DOHH2 (cell line): Measurements from ENCODE around the gene KRT15.
A peak's percentile ranks its signal among the peaks of the same experiment; 100 is the strongest.

Source experiments
- H3F3A ChIP-seq: fragments of 200-600 bp; sonication (generic), shearing (Covaris generic); 2 replicates; pipeline ENCODE4 v1.6.0; 2016; ENCODE audit warnings: antibody characterized with exemption, mild to moderate bottlenecking; ENCODE audit not compliant: control insufficient read depth, insufficient read depth
- H3K27ac ChIP-seq: fragments of 200-600 bp; sonication (generic); 2 replicates; pipeline ENCODE4 v1.5.1; 2014; ENCODE audit warnings: low read depth, mild to moderate bottlenecking, low read length, moderate library complexity
- H3K27me3 ChIP-seq: fragments of 200-600 bp; sonication (generic); 2 replicates; pipeline ENCODE4 v1.6.1; 2014; ENCODE audit warnings: mild to moderate bottlenecking, low read length, mixed read lengths; ENCODE audit not compliant: control insufficient read depth
- H3K36me3 ChIP-seq: fragments of 200-600 bp; sonication (generic); 2 replicates; pipeline ENCODE4 v1.6.1; 2014; ENCODE audit warnings: mild to moderate bottlenecking, low read length, moderate library complexity, mixed read lengths; ENCODE audit not compliant: control insufficient read depth
- H3K4me1 ChIP-seq: fragments of 200-600 bp; sonication (generic); 2 replicates; pipeline ENCODE4 v1.6.1; 2014; ENCODE audit warnings: mild to moderate bottlenecking, low read length, mixed read lengths; ENCODE audit not compliant: control insufficient read depth
- H3K4me2 ChIP-seq: fragments of 200-600 bp; sonication (generic); 2 replicates; pipeline ENCODE4 v1.6.0; 2014; ENCODE audit warnings: mild to moderate bottlenecking, low read length, moderate library complexity
- H3K4me3 ChIP-seq: fragments of 200-600 bp; sonication (generic); 2 replicates; pipeline ENCODE4 v1.5.1; 2014; ENCODE audit warnings: mild to moderate bottlenecking, low read length, mixed read lengths
- H3K79me2 ChIP-seq: fragments of 200-600 bp; sonication (generic); 2 replicates; pipeline ENCODE4 v1.6.1; 2014; ENCODE audit warnings: mild to moderate bottlenecking, low read length, mixed read lengths; ENCODE audit not compliant: control insufficient read depth
- H3K9me2 ChIP-seq: fragments of 200-600 bp; sonication (generic); replicated peaks from 2 replicates; pipeline ENCODE4 v1.6.1; 2014; ENCODE audit warnings: mild to moderate bottlenecking, low read length, mixed read lengths; ENCODE audit not compliant: control insufficient read depth
- H3K9me3 ChIP-seq: fragments of 200-600 bp; sonication (generic); 2 replicates; pipeline ENCODE4 v1.6.1; 2014; ENCODE audit warnings: antibody characterized with exemption, low read length, mixed read lengths; ENCODE audit not compliant: control insufficient read depth, insufficient read depth
- H4K20me1 ChIP-seq: fragments of 200-600 bp; sonication (generic); 2 replicates; pipeline ENCODE4 v1.6.0; 2014; ENCODE audit warnings: low read depth, mild to moderate bottlenecking, antibody characterized with exemption, low read length, moderate library complexity; ENCODE audit not compliant: control insufficient read depth, insufficient read depth
- EZH2phosphoT487 ChIP-seq: fragments of 200-600 bp; sonication (generic); IDR thresholded peaks from 2 replicates; pipeline ENCODE4 v1.6.1; 2017; ENCODE audit warnings: borderline replicate concordance, mild to moderate bottlenecking, antibody characterized with exemption, low read length, moderate library complexity, mixed read lengths
- TF ChIP-seq, protein P1 (sequence below): fragments of 200-600 bp; sonication (generic); IDR thresholded peaks from one replicate; pipeline ENCODE4 v1.5.1; 2014; ENCODE audit warnings: antibody characterized with exemption, mild to moderate bottlenecking, low read depth, low read length; ENCODE audit not compliant: poor library complexity, severe bottlenecking

KRT15 gene

DNA sequence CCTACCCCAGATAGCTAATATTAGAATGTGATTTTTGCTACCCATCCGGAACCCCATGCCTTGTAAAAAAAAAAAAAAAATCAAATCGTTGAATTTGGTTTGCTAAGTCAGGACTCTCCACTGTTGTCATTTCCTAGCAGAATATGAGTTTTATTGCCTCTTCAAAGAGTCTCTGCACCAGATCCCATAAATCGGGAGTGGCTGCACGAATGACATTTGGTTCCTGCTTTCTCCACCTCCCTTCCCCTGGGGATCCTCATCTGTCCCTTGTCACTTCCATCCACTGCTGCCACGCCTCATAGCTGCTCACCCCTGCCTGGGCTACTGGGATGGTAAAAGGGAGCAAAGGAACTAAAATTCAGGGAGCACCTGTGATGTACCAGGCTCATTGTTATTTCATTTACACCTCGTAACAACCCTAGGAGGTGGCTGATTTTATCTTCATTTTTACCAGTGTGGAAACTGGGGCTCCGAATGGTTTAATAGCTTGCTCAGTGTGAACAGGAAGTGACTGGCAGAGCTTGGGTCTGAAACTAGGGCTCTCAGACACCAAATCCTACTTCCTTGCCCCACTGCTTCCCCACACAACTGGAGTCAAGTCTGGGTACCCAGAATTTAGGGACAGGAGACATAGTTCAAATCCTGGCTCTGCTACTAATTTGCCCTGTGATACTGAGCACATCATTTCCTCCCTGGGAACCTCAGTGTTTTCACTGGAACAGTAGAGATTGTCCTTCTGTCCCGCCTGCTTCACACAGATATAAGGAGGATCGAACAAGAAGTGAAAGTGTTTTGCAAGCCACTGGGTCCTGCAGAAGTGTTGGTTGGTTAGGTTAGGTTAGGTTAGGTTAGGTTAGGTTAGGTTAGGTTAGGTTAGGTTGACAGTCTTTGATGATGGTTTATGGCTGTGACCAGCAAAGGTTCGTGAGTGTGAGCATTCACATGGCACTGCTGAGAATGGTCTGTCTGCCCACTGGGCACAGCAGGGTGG lies 28.4 kb downstream of the KRT15 start:
- Histone ChIP-seq H4K20me1 (no peaks in the 10 kb centered on the region), H3K4me3 (no peak overlapping the region), H3K27ac (no peak overlapping the region), H3K4me2 (no peak overlapping the region), H3K9me3 (no peaks in the 10 kb centered on the region), H3K79me2 (no peaks in the 10 kb centered on the region), H3K36me3 (no peaks in the 10 kb centered on the region), H3K27me3 (no peaks in the 10 kb centered on the region), H3K4me1 (no peaks in the 10 kb centered on the region), H3F3A (no peaks in the 10 kb centered on the region), H3K9me2 (no peaks in the 10 kb centered on the region)
- TF ChIP-seq, protein P1, sequence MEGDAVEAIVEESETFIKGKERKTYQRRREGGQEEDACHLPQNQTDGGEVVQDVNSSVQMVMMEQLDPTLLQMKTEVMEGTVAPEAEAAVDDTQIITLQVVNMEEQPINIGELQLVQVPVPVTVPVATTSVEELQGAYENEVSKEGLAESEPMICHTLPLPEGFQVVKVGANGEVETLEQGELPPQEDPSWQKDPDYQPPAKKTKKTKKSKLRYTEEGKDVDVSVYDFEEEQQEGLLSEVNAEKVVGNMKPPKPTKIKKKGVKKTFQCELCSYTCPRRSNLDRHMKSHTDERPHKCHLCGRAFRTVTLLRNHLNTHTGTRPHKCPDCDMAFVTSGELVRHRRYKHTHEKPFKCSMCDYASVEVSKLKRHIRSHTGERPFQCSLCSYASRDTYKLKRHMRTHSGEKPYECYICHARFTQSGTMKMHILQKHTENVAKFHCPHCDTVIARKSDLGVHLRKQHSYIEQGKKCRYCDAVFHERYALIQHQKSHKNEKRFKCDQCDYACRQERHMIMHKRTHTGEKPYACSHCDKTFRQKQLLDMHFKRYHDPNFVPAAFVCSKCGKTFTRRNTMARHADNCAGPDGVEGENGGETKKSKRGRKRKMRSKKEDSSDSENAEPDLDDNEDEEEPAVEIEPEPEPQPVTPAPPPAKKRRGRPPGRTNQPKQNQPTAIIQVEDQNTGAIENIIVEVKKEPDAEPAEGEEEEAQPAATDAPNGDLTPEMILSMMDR, result no peak
- TF ChIP-seq EZH2phosphoT487, result no peak

DNA sequence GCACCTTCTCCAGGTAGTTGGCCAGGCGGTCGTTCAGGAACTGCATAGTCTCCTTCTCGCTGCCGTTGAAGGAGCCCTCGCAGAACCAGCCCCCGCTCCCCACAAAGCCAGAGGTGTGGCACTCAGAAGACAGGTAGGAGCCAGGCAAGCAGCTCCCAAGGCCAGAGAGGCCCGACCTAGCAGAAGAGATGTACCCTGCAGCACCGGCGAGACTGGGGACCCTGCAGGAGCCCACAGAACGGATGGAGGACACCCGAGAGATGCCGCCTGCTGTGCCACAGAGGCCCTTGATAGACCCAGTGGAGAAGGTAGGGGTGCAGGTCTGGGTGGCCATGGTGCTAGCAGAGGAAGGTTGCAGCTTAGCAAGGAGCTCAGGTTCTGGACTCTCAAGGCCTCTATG lies 29.2 kb downstream of the KRT15 start, which contains the start of gene KRT36:
Gene KRT36 (minus strand): TSS at position 380 of the 400 bp plus-strand sequence. CDS start 46 bp downstream, at position 334.
- Histone ChIP-seq H3K4me1 (no peaks in the 10 kb centered on the region), H3K79me2 (no peaks in the 10 kb centered on the region), H3K9me2 (no peaks in the 10 kb centered on the region), H3K36me3 (no peaks in the 10 kb centered on the region), H3F3A (no peaks in the 10 kb centered on the region), H3K27ac (no peak within 1 kb of the TSS), H3K4me2 (no peak within 1 kb of the TSS), H3K4me3 (no peak within 1 kb of the TSS), H3K9me3 (no peaks in the 10 kb centered on the region), H4K20me1 (no peaks in the 10 kb centered on the region), H3K27me3 (no peaks in the 10 kb centered on the region)
- TF ChIP-seq EZH2phosphoT487, result no peak
- TF ChIP-seq, protein P1, result no peak

DNA sequence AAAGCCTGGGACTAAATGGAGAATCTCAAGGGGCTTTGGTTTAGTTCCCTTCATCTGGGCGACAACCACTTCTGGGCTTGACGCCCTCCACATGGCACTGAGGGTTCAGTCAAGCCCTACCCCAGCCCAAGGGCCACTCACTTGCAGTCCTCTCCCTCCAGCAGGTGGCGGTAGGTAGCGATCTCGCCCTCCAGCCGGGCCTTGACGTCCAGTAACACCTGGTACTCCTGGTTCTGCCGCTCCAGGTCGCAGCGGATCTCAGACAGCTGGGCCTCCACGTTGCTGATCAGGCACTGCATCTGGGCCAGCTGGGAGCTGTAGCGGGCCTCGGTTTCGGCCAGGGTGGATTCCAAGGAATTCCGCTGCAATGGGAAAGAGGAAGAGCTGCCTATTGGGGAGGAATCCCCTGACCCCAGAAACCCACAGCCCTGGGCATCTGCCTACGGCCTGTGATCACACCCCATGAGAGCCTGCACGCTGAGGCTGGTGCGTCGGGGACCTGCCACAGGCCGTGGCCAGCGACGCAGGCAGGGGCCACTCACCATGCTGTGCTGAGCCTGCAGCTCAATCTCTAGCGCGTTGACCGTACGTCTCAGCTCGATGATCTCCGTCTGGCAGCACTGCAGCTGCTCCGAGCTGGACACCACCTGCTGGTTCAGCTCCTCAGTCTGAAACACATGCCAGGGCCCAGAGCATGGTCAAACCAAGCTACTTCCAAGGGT lies 31.7 kb downstream of the KRT15 start:
- H3K27me3 ChIP-seq, result no peaks in the 10 kb centered on the region
- no peak overlapping the region for H3K4me2 ChIP-seq
- H3K9me2 ChIP-seq, result no peaks in the 10 kb centered on the region
- no peak overlapping the region for H3K4me3 ChIP-seq
- no peaks in the 10 kb centered on the region for H3K79me2 ChIP-seq
- no peaks in the 10 kb centered on the region for H4K20me1 ChIP-seq
- no peaks in the 10 kb centered on the region for H3F3A ChIP-seq
- TF ChIP-seq, protein P1, result peak; percentile 72
- TF ChIP-seq EZH2phosphoT487, result no peak
- H3K36me3 ChIP-seq, result no peaks in the 10 kb centered on the region
- H3K27ac ChIP-seq, result no peak overlapping the region
- no peaks in the 10 kb centered on the region for H3K9me3 ChIP-seq
- H3K4me1 ChIP-seq, result no peaks in the 10 kb centered on the region
